HepG2 (cell line): Measurements from ENCODE around the gene HMG20B. TPM values are rescaled to one million over a fixed set of nuclear protein-coding genes. Genes with fewer than 3 reads are reported as not detected.

Source experiments
- BRD4 ChIP-seq: sonication (generic); formaldehyde crosslinking; IDR thresholded peaks from 2 replicates; pipeline ENCODE4 v1.4.0; 2020; ENCODE audit warnings: missing genetic modification reagents
- CC2D1A ChIP-seq: sonication (generic); formaldehyde crosslinking; IDR thresholded peaks from 2 replicates; pipeline ENCODE4 v1.8.1; 2023; ENCODE audit warnings: mild to moderate bottlenecking, missing genetic modification reagents
- ELF3 ChIP-seq: IDR thresholded peaks from 2 replicates; pipeline ENCODE4 v1.6.1; 2016; ENCODE audit warnings: missing genetic modification reagents, missing compliant biosample characterization
- GTF3A ChIP-seq: sonication (generic); formaldehyde crosslinking; conservative IDR thresholded peaks from 2 replicates; pipeline ENCODE4 v1.4.0; 2020; ENCODE audit warnings: mild to moderate bottlenecking, missing genetic modification reagents
- HOXA5 ChIP-seq: sonication (generic); formaldehyde crosslinking; IDR thresholded peaks from 2 replicates; pipeline ENCODE4 v1.4.0; 2020; ENCODE audit warnings: missing genetic modification reagents
- KDM4B ChIP-seq: sonication (generic); formaldehyde crosslinking; IDR thresholded peaks from 2 replicates; pipeline ENCODE4 v1.4.0; 2020; ENCODE audit warnings: missing genetic modification reagents
- MEF2D ChIP-seq: sonication (generic); formaldehyde crosslinking; IDR thresholded peaks from 2 replicates; pipeline ENCODE4 v1.5.1; 2020; ENCODE audit warnings: mild to moderate bottlenecking, missing genetic modification reagents
- NFKB2 ChIP-seq: sonication (generic); formaldehyde crosslinking; IDR thresholded peaks from 2 replicates; pipeline ENCODE4 v1.4.0; 2020; ENCODE audit warnings: missing genetic modification reagents, borderline replicate concordance
- NR2F2 ChIP-seq: IDR thresholded peaks from 2 replicates; pipeline ENCODE4 v1.6.1; 2012; ENCODE audit warnings: low read depth, inconsistent platforms, borderline replicate concordance
- SAP130 ChIP-seq: IDR thresholded peaks from 2 replicates; pipeline ENCODE4 v1.6.1; 2016; ENCODE audit warnings: low read depth
- SSRP1 ChIP-seq: IDR thresholded peaks from 2 replicates; pipeline ENCODE4 v1.6.1; 2016; ENCODE audit warnings: control low read depth
- TCF12 ChIP-seq, 2 experiments: fragments of 450-650 bp in 1 of 2; sonication (generic) in 1 of 2; formaldehyde crosslinking in 1 of 2; IDR thresholded peaks; 2 replicates each; pipeline versions ENCODE4 v1.6.1 to v1.8.0; 2017 to 2022; ENCODE audit warnings: antibody characterized with exemption in 1 of 2, mild to moderate bottlenecking in 1 of 2, missing genetic modification reagents in 1 of 2, moderate library complexity in 1 of 2
- TCF7L2 ChIP-seq: IDR thresholded peaks from 2 replicates; pipeline ENCODE4 v1.6.1; 2011; ENCODE audit warnings: mild to moderate bottlenecking, low read depth, low read length, moderate library complexity
- XBP1 ChIP-seq: sonication (generic); formaldehyde crosslinking; IDR thresholded peaks from 2 replicates; pipeline ENCODE4 v1.5.0; 2020; ENCODE audit warnings: missing genetic modification reagents
- ZNF124 ChIP-seq: sonication (generic); formaldehyde crosslinking; IDR thresholded peaks from 2 replicates; pipeline ENCODE4 v1.4.0; 2020; ENCODE audit warnings: missing genetic modification reagents
- ZNF24 ChIP-seq: fragments of 450-650 bp; IDR thresholded peaks from 2 replicates; pipeline ENCODE4 v1.6.1; 2017; ENCODE audit warnings: antibody characterized with exemption, mild to moderate bottlenecking
- ZNF276 ChIP-seq: sonication (generic); formaldehyde crosslinking; IDR thresholded peaks from 2 replicates; pipeline ENCODE4 v1.4.0; 2020; ENCODE audit warnings: mild to moderate bottlenecking, low read depth, missing genetic modification reagents
- ZNF44 ChIP-seq: sonication (generic); formaldehyde crosslinking; IDR thresholded peaks from 2 replicates; pipeline ENCODE4 v1.5.1; 2020; ENCODE audit warnings: mild to moderate bottlenecking, missing genetic modification reagents
- ZNF510 ChIP-seq: sonication (generic); formaldehyde crosslinking; IDR thresholded peaks from 2 replicates; pipeline ENCODE4 v1.4.0; 2020; ENCODE audit warnings: low read depth, mild to moderate bottlenecking, missing genetic modification reagents
- ZNF607 ChIP-seq: sonication (generic); formaldehyde crosslinking; IDR thresholded peaks from 2 replicates; pipeline ENCODE4 v1.5.1; 2020; ENCODE audit warnings: missing genetic modification reagents, mild to moderate bottlenecking, borderline replicate concordance
- polyA plus RNA-seq, 8 experiments: library from polyadenylated mRNA; depleted of rRNA in 3 of 8; stranded (reverse) in 7 of 8; unstranded in 1 of 8; fragments of >200 nt; fragmentation: Illumina TruSeq in 4 of 8; extraction: Trizol in 4 of 8; gene quantifications; 2 replicates each; pipeline versions ENCODE4 v1.2.1 to v1.2.3, GENCODE V29; 2011 to 2016; ENCODE audit warnings: low read depth in 4 of 8, missing spikeins in 1 of 8, mixed read lengths in 1 of 8; ENCODE audit not compliant: insufficient read depth in 1 of 8
- total RNA-seq, 5 experiments: library from RNA; depleted of rRNA; stranded (reverse); fragments of >200 nt; fragmentation: Illumina TruSeq; extraction: Trizol; gene quantifications; 2 replicates each; pipeline ENCODE4 v1.2.3, GENCODE V29; 2016; ENCODE audit warnings: low read depth in 1 of 5
- TF ChIP-seq, protein P1 (sequence below): sonication (generic); formaldehyde crosslinking; IDR thresholded peaks from 2 replicates; pipeline ENCODE4 v1.8.0; 2022; ENCODE audit warnings: mild to moderate bottlenecking, missing genetic modification reagents, moderate library complexity
- TF ChIP-seq, protein P2 (sequence below), 2 experiments: sonication (generic) in 1 of 2; formaldehyde crosslinking in 1 of 2; IDR thresholded peaks; 2 replicates each; pipeline versions ENCODE4 v1.5.1 to v1.6.1; 2011 to 2020; ENCODE audit warnings: borderline replicate concordance in 1 of 2, low read depth in 1 of 2, low read length in 1 of 2, mild to moderate bottlenecking in 1 of 2, missing genetic modification reagents in 1 of 2, moderate library complexity in 1 of 2
- TF ChIP-seq, protein P3 (sequence below): sonication (generic); formaldehyde crosslinking; IDR thresholded peaks from 2 replicates; pipeline ENCODE4 v1.5.0; 2020; ENCODE audit warnings: mild to moderate bottlenecking, low read depth, missing genetic modification reagents, borderline replicate concordance

Gene HMG20B
- total and polyA plus RNA-seq, 2 of the 13 experiments (the other 11 are each of a cell fraction or from before 2014, with no cell fraction given), result 23.9 to 29.2 TPM

DNA sequence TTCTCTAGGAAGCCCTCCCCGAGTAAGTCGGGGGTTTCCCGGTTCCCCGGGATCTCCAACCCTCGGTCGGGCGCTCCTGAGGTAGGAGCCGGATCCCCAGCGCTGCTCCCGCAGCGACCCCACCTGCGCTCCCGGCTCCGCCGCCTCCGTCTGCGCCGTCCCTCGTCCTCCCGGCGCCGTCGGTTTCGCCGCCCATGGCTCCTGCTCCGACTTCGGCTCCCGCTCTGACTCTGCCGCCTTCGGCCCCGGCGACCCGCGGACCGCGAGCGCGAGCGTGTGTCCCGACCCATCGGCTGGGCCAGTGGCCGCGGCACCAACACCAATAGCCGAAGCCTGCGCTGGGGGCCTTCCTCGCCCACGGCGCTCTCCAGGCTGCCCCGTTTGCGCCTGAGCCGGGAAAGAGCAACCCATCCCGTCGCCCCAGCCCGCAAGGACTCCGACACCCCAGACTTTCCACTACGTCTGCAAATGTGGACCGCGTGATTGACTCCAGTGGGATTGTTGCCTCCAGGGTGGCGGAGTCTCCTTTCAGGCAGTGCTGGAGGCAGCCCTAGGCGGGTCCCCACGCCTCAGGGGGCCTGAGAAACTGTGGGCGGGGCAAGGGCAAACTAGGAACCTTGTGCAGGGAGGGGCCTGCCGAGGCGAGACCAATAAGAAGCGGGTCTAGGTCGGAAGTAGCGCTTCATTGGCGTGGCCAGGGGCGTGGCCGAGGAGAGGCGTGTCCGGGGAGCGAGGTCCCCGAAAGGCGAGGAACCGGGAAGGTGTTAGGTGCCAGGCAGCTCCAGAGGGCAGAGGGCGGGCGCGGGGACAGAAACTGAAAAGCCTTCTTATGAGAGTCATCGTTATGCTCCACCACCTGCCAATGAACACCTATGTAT lies 54.0 kb downstream of the HMG20B start, which contains the start of gene CACTIN (continued):
- TF ChIP-seq ZNF276, result no peak; the same call in 1 of the 2 replicates
- 0 out of 2 replicates have a peak, but pooled peaks have one; percentile 39 for TF ChIP-seq GTF3A (CRISPR knock-in tag)
- TF ChIP-seq, protein P1, sequence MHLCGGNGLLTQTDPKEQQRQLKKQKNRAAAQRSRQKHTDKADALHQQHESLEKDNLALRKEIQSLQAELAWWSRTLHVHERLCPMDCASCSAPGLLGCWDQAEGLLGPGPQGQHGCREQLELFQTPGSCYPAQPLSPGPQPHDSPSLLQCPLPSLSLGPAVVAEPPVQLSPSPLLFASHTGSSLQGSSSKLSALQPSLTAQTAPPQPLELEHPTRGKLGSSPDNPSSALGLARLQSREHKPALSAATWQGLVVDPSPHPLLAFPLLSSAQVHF, result no peak
- TF ChIP-seq ZNF24, result no peak
- peak; percentile 64; the same call in 1 of the 2 replicates for TF ChIP-seq BRD4
- TF ChIP-seq KDM4B, result peak; percentile 53; the same call in 1 of the 2 replicates
- peak; percentile 76; the same call in 1 of the 2 replicates for TF ChIP-seq ZNF124 (CRISPR knock-in tag)
- TF ChIP-seq, protein P2, sequence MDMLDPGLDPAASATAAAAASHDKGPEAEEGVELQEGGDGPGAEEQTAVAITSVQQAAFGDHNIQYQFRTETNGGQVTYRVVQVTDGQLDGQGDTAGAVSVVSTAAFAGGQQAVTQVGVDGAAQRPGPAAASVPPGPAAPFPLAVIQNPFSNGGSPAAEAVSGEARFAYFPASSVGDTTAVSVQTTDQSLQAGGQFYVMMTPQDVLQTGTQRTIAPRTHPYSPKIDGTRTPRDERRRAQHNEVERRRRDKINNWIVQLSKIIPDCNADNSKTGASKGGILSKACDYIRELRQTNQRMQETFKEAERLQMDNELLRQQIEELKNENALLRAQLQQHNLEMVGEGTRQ (IDR thresholded peaks at IDR 0.05; ENCODE audit: low read depth, low read length), result no peak
- TF ChIP-seq, protein P2 (CRISPR knock-in tag; IDR thresholded peaks at IDR 0.05; ENCODE audit: borderline replicate concordance), result no peak
- TF ChIP-seq HOXA5 (CRISPR knock-in tag), result no peak; the same call in 1 of the 2 replicates
- peak; percentile 39; the same call in 1 of the 2 replicates for TF ChIP-seq NFKB2 (CRISPR knock-in tag)
- no peak for TF ChIP-seq ZNF44 (CRISPR knock-in tag)
- TF ChIP-seq ZNF607, result no peak; the same call in none of the 2 replicates
- no peak; the same call in 1 of the 2 replicates for TF ChIP-seq NR2F2
- peak; percentile 97 for TF ChIP-seq SAP130
- TF ChIP-seq CC2D1A (CRISPR knock-in tag), result no peak
- TF ChIP-seq ELF3 (CRISPR knock-in tag), result peak; percentile 44; the same call in 1 of the 2 replicates
- TF ChIP-seq ZNF510, result no peak
- TF ChIP-seq SSRP1, result no peak
- TF ChIP-seq, protein P3, sequence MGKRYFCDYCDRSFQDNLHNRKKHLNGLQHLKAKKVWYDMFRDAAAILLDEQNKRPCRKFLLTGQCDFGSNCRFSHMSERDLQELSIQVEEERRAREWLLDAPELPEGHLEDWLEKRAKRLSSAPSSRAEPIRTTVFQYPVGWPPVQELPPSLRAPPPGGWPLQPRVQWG, result no peak
- TF ChIP-seq TCF7L2, result no peak
- peak; percentile 12; the same call in 1 of the 2 replicates for TF ChIP-seq MEF2D
- no peak for TF ChIP-seq TCF12 (IDR thresholded peaks at IDR 0.05)
- TF ChIP-seq TCF12 (CRISPR knock-in tag; IDR thresholded peaks at IDR 0.05), result no peak
- no peak for TF ChIP-seq XBP1
